Upper lobe of left lung (tissue), 4 donors: ENCODE results near the gene TEAD3.

ENCODE experiments used
- CTCF ChIP-seq, 6 experiments: fragments of 450-650 bp in 4 of 6; fragments of 200-600 bp in 2 of 6; sonication (generic) in 2 of 6; IDR thresholded peaks; one replicate each; pipeline ENCODE4 v1.5.1; 2016 to 2019; ENCODE audit warnings: antibody characterized with exemption in 6 of 6
- EP300 ChIP-seq, 4 donors: sonication (generic); formaldehyde crosslinking; IDR thresholded peaks; one replicate each; pipeline ENCODE4 v1.5.1; 2017; ENCODE audit warnings: antibody characterized with exemption in 4 of 4, control low read depth in 2 of 4
- POLR2A ChIP-seq, 4 donors: fragments of 450-650 bp; IDR thresholded peaks; one replicate each; pipeline ENCODE4 v1.5.1; 2016 to 2017; ENCODE audit warnings: antibody characterized with exemption in 4 of 4, mild to moderate bottlenecking in 2 of 4
- POLR2AphosphoS5 ChIP-seq, 2 donors: sonication (generic); formaldehyde crosslinking; IDR thresholded peaks; one replicate each; pipeline ENCODE4 v1.5.1; 2017; ENCODE audit warnings: antibody characterized with exemption in 2 of 2

GRCh38 chr6:35481226-35481625 is 15.7 kb downstream of the TEAD3 start:
- TF ChIP-seq POLR2AphosphoS5 (IDR thresholded peaks at IDR 0.05): no peak
- no peak for TF ChIP-seq CTCF (IDR thresholded peaks at IDR 0.05)
- no peak for TF ChIP-seq EP300 (IDR thresholded peaks at IDR 0.05)
- no peak for TF ChIP-seq POLR2A (IDR thresholded peaks at IDR 0.05)
